GM18861 (cell line): Measurements from ENCODE around the gene SERINC2.
"Not testable (repeated sequence)": the region's sequence is repeated elsewhere in the genome, so short reads cannot be mapped to it uniquely, and the experiment has no call there.

Source experiments
- ATAC-seq: cut with Tn5 transposase; IDR thresholded peaks from one replicate; pipeline ENCODE4 v1.9.1; 2021; ENCODE audit not compliant: unreplicated experiment

The SERINC2 gene

GRCh38 chr1:31383967-31384366, 29.0 kb upstream of the SERINC2 start:
- ATAC-seq: no peak

GRCh38 chr1:31386576-31387243, 26.3 kb upstream of the SERINC2 start:
- ATAC-seq: not testable (repeated sequence)

- ATAC-seq: no peak
These were observed 25.4 kb upstream of the SERINC2 start for GRCh38 chr1:31387612-31388011.

GRCh38 chr1:31389616-31390015, 23.4 kb upstream of the SERINC2 start:
- no peak for ATAC-seq

GRCh38 chr1:31390071-31390470, 22.9 kb upstream of the SERINC2 start:
- ATAC-seq: no peak

- no peak for ATAC-seq
These were observed 19.6 kb upstream of the SERINC2 start for GRCh38 chr1:31393463-31393862.

- ATAC-seq: peak; percentile 52
These were observed 18.3 kb upstream of the SERINC2 start for GRCh38 chr1:31394584-31395193.

GRCh38 chr1:31396633-31397351, 16.2 kb upstream of the SERINC2 start:
- no peak for ATAC-seq

- ATAC-seq: no peak
These were observed 15.5 kb upstream of the SERINC2 start for GRCh38 chr1:31397360-31398095.

GRCh38 chr1:31398246-31398645, 14.8 kb upstream of the SERINC2 start:
- ATAC-seq: no peak

GRCh38 chr1:31399976-31400375, 13.0 kb upstream of the SERINC2 start:
- no peak for ATAC-seq

GRCh38 chr1:31400393-31400792, 12.6 kb upstream of the SERINC2 start:
- no peak for ATAC-seq

- ATAC-seq: no peak
These were observed 11.8 kb upstream of the SERINC2 start for GRCh38 chr1:31401241-31401640.

GRCh38 chr1:31405578-31406245, 7.3 kb upstream of the SERINC2 start:
- ATAC-seq: no peak

GRCh38 chr1:31407029-31407626, 5.9 kb upstream of the SERINC2 start:
- no peak for ATAC-seq

- no peak for ATAC-seq
These were observed 4.2 kb upstream of the SERINC2 start for GRCh38 chr1:31408788-31409318.

- no peak for ATAC-seq
These were observed 2.8 kb upstream of the SERINC2 start for GRCh38 chr1:31409946-31410858.

GRCh38 chr1:31410871-31411270, 2.1 kb upstream of the SERINC2 start:
- ATAC-seq: no peak

- ATAC-seq: no peak
These were observed 808 bp upstream of the SERINC2 start for GRCh38 chr1:31412205-31412604.
